DOHH2 (cell line): ENCODE results near the gene UGT1A5.
"Not testable (repeated sequence)": the region's sequence is repeated elsewhere in the genome, so short reads cannot be mapped to it uniquely, and the experiment has no call there.

Source experiments
- H3F3A ChIP-seq: fragments of 200-600 bp; sonication (generic), shearing (Covaris generic); 2 replicates; pipeline ENCODE4 v1.6.0; 2016; ENCODE audit warnings: antibody characterized with exemption, mild to moderate bottlenecking; ENCODE audit not compliant: control insufficient read depth, insufficient read depth
- H3K27ac ChIP-seq: fragments of 200-600 bp; sonication (generic); 2 replicates; pipeline ENCODE4 v1.5.1; 2014; ENCODE audit warnings: low read depth, mild to moderate bottlenecking, low read length, moderate library complexity
- H3K27me3 ChIP-seq: fragments of 200-600 bp; sonication (generic); 2 replicates; pipeline ENCODE4 v1.6.1; 2014; ENCODE audit warnings: mild to moderate bottlenecking, low read length, mixed read lengths; ENCODE audit not compliant: control insufficient read depth
- H3K36me3 ChIP-seq: fragments of 200-600 bp; sonication (generic); 2 replicates; pipeline ENCODE4 v1.6.1; 2014; ENCODE audit warnings: mild to moderate bottlenecking, low read length, moderate library complexity, mixed read lengths; ENCODE audit not compliant: control insufficient read depth
- H3K4me1 ChIP-seq: fragments of 200-600 bp; sonication (generic); 2 replicates; pipeline ENCODE4 v1.6.1; 2014; ENCODE audit warnings: mild to moderate bottlenecking, low read length, mixed read lengths; ENCODE audit not compliant: control insufficient read depth
- H3K4me2 ChIP-seq: fragments of 200-600 bp; sonication (generic); 2 replicates; pipeline ENCODE4 v1.6.0; 2014; ENCODE audit warnings: mild to moderate bottlenecking, low read length, moderate library complexity
- H3K4me3 ChIP-seq: fragments of 200-600 bp; sonication (generic); 2 replicates; pipeline ENCODE4 v1.5.1; 2014; ENCODE audit warnings: mild to moderate bottlenecking, low read length, mixed read lengths
- H3K79me2 ChIP-seq: fragments of 200-600 bp; sonication (generic); 2 replicates; pipeline ENCODE4 v1.6.1; 2014; ENCODE audit warnings: mild to moderate bottlenecking, low read length, mixed read lengths; ENCODE audit not compliant: control insufficient read depth
- H3K9me2 ChIP-seq: fragments of 200-600 bp; sonication (generic); replicated peaks from 2 replicates; pipeline ENCODE4 v1.6.1; 2014; ENCODE audit warnings: mild to moderate bottlenecking, low read length, mixed read lengths; ENCODE audit not compliant: control insufficient read depth
- H3K9me3 ChIP-seq: fragments of 200-600 bp; sonication (generic); 2 replicates; pipeline ENCODE4 v1.6.1; 2014; ENCODE audit warnings: antibody characterized with exemption, low read length, mixed read lengths; ENCODE audit not compliant: control insufficient read depth, insufficient read depth
- H4K20me1 ChIP-seq: fragments of 200-600 bp; sonication (generic); 2 replicates; pipeline ENCODE4 v1.6.0; 2014; ENCODE audit warnings: low read depth, mild to moderate bottlenecking, antibody characterized with exemption, low read length, moderate library complexity; ENCODE audit not compliant: control insufficient read depth, insufficient read depth
- EZH2phosphoT487 ChIP-seq: fragments of 200-600 bp; sonication (generic); IDR thresholded peaks from 2 replicates; pipeline ENCODE4 v1.6.1; 2017; ENCODE audit warnings: borderline replicate concordance, mild to moderate bottlenecking, antibody characterized with exemption, low read length, moderate library complexity, mixed read lengths
- TF ChIP-seq, protein P1 (sequence below): fragments of 200-600 bp; sonication (generic); IDR thresholded peaks from one replicate; pipeline ENCODE4 v1.5.1; 2014; ENCODE audit warnings: antibody characterized with exemption, mild to moderate bottlenecking, low read depth, low read length; ENCODE audit not compliant: poor library complexity, severe bottlenecking

Gene UGT1A5

DNA sequence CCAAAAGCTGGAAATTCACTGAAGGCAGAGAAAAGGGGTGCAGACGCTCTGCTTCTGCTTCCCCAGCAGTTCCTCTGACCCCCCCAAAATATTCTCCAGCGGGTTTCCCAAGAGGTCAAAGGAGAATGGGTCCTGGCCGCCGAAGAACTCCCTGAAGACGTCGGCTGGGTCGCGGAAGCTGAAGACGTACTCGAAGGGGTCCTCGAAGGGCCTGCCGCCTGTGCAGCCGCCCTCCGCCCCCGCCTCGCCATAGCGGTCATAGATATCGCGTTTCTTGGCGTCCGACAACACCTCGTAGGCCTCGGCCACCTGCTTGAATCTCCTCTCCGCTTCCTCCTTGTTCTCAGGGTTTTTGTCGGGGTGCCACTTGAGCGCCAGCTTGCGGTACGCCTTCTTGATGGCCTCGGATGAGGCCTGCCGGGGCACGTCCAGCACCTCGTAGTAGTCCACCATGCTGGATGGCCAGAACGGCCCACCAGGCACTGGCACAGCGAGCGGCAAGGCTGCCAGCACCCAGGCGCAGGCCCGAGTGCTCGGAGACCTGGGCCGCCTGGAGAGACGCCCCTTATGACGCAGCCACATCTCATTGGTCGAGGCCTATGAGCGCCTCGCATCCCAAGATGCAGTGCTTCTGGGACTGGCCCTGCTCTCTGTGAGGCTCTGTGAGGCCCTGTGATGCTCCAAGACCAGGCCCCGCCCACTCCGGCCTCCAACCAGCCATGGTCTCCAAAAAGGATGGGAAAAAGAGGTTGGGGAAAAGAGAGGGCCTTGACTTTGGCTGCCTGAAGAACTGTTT, 31.0 kb downstream of the UGT1A5 start:
- H3K9me3 ChIP-seq = no peaks in the 10 kb centered on the region
- no peaks in the 10 kb centered on the region for H3K9me2 ChIP-seq

DNA sequence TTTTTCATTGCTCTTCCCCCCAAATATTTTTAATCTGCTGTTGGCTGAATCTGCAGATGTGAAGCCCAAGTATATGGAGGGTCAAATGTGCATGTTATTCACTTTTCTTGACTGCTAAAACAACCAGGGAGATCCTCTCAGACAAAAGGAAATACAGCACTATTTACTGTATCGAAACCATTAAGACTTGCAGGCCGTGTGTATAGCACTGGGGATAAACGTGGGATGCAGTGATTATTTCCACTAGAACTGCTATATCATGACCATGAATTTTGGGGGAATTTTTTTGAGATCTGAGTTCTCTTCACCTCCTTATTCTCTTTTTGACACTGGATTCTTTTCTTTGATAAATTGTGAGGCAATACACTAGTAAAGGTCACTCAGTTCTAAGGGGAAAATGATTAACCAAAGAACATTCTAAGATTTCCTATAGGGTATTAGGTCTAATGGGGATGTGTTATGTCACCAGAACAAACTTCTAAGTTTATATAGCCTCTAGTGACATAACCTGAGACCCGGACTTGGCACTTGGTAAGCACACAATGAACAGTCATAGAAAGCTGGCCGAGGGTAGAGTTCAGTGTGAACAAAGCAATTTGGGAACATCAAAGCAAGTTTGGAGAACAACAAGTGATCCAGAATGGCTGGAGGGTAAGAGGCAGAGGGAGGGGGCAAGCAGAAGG, 32.5 kb downstream of the UGT1A5 start:
- no peak for TF ChIP-seq EZH2phosphoT487
- TF ChIP-seq, protein P1, sequence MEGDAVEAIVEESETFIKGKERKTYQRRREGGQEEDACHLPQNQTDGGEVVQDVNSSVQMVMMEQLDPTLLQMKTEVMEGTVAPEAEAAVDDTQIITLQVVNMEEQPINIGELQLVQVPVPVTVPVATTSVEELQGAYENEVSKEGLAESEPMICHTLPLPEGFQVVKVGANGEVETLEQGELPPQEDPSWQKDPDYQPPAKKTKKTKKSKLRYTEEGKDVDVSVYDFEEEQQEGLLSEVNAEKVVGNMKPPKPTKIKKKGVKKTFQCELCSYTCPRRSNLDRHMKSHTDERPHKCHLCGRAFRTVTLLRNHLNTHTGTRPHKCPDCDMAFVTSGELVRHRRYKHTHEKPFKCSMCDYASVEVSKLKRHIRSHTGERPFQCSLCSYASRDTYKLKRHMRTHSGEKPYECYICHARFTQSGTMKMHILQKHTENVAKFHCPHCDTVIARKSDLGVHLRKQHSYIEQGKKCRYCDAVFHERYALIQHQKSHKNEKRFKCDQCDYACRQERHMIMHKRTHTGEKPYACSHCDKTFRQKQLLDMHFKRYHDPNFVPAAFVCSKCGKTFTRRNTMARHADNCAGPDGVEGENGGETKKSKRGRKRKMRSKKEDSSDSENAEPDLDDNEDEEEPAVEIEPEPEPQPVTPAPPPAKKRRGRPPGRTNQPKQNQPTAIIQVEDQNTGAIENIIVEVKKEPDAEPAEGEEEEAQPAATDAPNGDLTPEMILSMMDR = no peak
- H3K4me3 ChIP-seq = no peak overlapping the region
- H3K27me3 ChIP-seq = 0 out of 2 replicates have a peak, but pooled peaks cover 3% of the 10 kb centered on the region
- no peaks in the 10 kb centered on the region for H3K4me1 ChIP-seq
- H3K36me3 ChIP-seq = no peaks in the 10 kb centered on the region
- H3K79me2 ChIP-seq = no peaks in the 10 kb centered on the region
- H3K27ac ChIP-seq = no peak overlapping the region
- H3K4me2 ChIP-seq = no peak overlapping the region
- no peaks in the 10 kb centered on the region for H3F3A ChIP-seq
- H3K9me2 ChIP-seq = no peaks in the 10 kb centered on the region
- H4K20me1 ChIP-seq = no peaks in the 10 kb centered on the region
- H3K9me3 ChIP-seq = no peaks in the 10 kb centered on the region

More for the DNA sequence above, 31.0 kb downstream of the UGT1A5 start:
- TF ChIP-seq, protein P1 = no peak
- no peak for TF ChIP-seq EZH2phosphoT487
- no peak overlapping the region for H3K4me3 ChIP-seq
- H3K4me1 ChIP-seq = no peaks in the 10 kb centered on the region
- H4K20me1 ChIP-seq = no peaks in the 10 kb centered on the region
- H3K27ac ChIP-seq = no peak overlapping the region
- H3K36me3 ChIP-seq = no peaks in the 10 kb centered on the region
- H3K79me2 ChIP-seq = no peaks in the 10 kb centered on the region
- H3F3A ChIP-seq = no peaks in the 10 kb centered on the region
- 0 out of 2 replicates have a peak, but pooled peaks cover 3% of the 10 kb centered on the region for H3K27me3 ChIP-seq
- H3K4me2 ChIP-seq = no peak overlapping the region

DNA sequence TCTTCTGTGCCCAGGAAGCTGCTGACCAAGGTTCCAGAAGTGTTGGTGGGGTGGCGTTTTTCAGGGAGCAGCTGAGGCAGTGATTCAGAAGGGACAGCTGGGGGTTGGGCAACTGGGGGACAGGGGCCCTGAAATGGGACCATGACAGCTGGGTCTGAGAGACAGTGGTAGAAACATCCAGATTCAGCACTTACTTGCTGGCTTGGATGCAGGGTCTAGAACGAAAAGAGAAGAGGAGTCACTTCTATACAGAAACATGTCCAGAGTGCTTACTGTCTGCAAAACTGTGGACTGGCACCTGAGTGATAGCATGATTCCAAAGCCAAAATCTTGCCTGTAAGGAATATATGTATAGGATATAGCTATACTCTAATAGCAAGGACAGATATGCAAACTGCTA, 33.1 kb downstream of the UGT1A5 start:
- not testable (repeated sequence) for H3F3A ChIP-seq, H3K79me2 ChIP-seq, H3K36me3 ChIP-seq, H3K4me1 ChIP-seq, H3K27me3 ChIP-seq, H3K4me3 ChIP-seq, H3K4me2 ChIP-seq, H3K9me2 ChIP-seq, H3K9me3 ChIP-seq, H3K27ac ChIP-seq, H4K20me1 ChIP-seq
